Measurements from ENCODE around the gene ADGRG6. TPM values are rescaled to one million over a fixed set of nuclear protein-coding genes. Genes with fewer than 3 reads are reported as not detected.
"Not testable (repeated sequence)": the region's sequence is repeated elsewhere in the genome, so short reads cannot be mapped to it uniquely, and the experiment has no call there.

The ADGRG6 gene
- total and polyA plus RNA-seq, 4 donors: 18.7 to 110 (median 45.7) TPM

- no peak for TF ChIP-seq EGR1 (IDR thresholded peaks at IDR 0.05; ENCODE audit: low read depth in 2 of 2)
- TF ChIP-seq HNF4A (conservative IDR thresholded peaks at IDR 0.05): no peak
- TF ChIP-seq YY1 (IDR thresholded peaks at IDR 0.05): no peak
- TF ChIP-seq RAD21 (IDR thresholded peaks at IDR 0.05): no peak
- no peak for TF ChIP-seq REST (IDR thresholded peaks at IDR 0.05)
- TF ChIP-seq HNF4G (IDR thresholded peaks at IDR 0.05): no peak
- no peak for TF ChIP-seq CTCF (IDR thresholded peaks at IDR 0.05; ENCODE audit: low read depth, low read length, missing input control)
- no peak for TF ChIP-seq GABPA (IDR thresholded peaks at IDR 0.05 in 1 of 2, conservative IDR thresholded peaks at IDR 0.05 in 1 of 2)
- no peak for TF ChIP-seq NR2F2 (IDR thresholded peaks at IDR 0.05)
- TF ChIP-seq RXRA (IDR thresholded peaks at IDR 0.05): no peak
- TF ChIP-seq TAF1 (conservative IDR thresholded peaks at IDR 0.05): no peak
- TF ChIP-seq SP1 (IDR thresholded peaks at IDR 0.05): no peak
- no peak for TF ChIP-seq MAX (IDR thresholded peaks at IDR 0.05)
- no peak for TF ChIP-seq FOXA2 (IDR thresholded peaks at IDR 0.05)
- TF ChIP-seq FOXA1 (IDR thresholded peaks at IDR 0.05): no peak
- TF ChIP-seq ZBTB33 (IDR thresholded peaks at IDR 0.05): no peak
- no peak for TF ChIP-seq ATF3 (IDR thresholded peaks at IDR 0.05)
- no peak for TF ChIP-seq JUND (IDR thresholded peaks at IDR 0.05)
- no peaks in the 10 kb centered on the region for H3K36me3 ChIP-seq (ENCODE audit: control insufficient read depth in 4 of 4, insufficient read depth in 3 of 4, low read depth in 1 of 4, low read length in 3 of 4)
- H3K4me3 ChIP-seq (ENCODE audit: low read depth in 1 of 3, low read length in 3 of 3): no peak overlapping the region
- H3K9ac ChIP-seq (ENCODE audit: low read depth in 1 of 2, low read length in 2 of 2): no peak overlapping the region
- peaks cover 0 to 9% (median 4%) of the 10 kb centered on the region in 4 donors for H3K4me1 ChIP-seq (ENCODE audit: control insufficient read depth in 4 of 4, insufficient read depth in 4 of 4, low read length in 3 of 4)
- H3K27me3 ChIP-seq (ENCODE audit: control insufficient read depth in 4 of 4, insufficient read depth in 4 of 4, low read length in 3 of 4): no peaks in the 10 kb centered on the region
- no peaks in the 10 kb centered on the region for H3K9me3 ChIP-seq (ENCODE audit: control insufficient read depth in 4 of 4, low read length in 3 of 4)
- 80% methylated on average over 1 of the region's 1 CpG for WGBS
- no peak overlapping the region for H3K27ac ChIP-seq (ENCODE audit: low read depth in 1 of 2, low read length in 2 of 2)
- DNase-seq (ENCODE audit: low spot score): no peak
Measured at GRCh38 chr6:142345261-142345660, 43.5 kb downstream of the ADGRG6 start.

GRCh38 chr6:142346166-142346565 is 44.4 kb downstream of the ADGRG6 start:
- H3K9ac ChIP-seq (ENCODE audit: low read depth in 1 of 2, low read length in 2 of 2); DNase-seq (ENCODE audit: low spot score); H3K4me3 ChIP-seq (ENCODE audit: low read depth in 1 of 3, low read length in 3 of 3); H3K27me3 ChIP-seq (ENCODE audit: control insufficient read depth in 4 of 4, insufficient read depth in 4 of 4, low read length in 3 of 4); H3K4me1 ChIP-seq (ENCODE audit: control insufficient read depth in 4 of 4, insufficient read depth in 4 of 4, low read length in 3 of 4); H3K27ac ChIP-seq (ENCODE audit: low read depth in 1 of 2, low read length in 2 of 2); H3K9me3 ChIP-seq (ENCODE audit: control insufficient read depth in 4 of 4, low read length in 3 of 4); H3K36me3 ChIP-seq (ENCODE audit: control insufficient read depth in 4 of 4, insufficient read depth in 3 of 4, low read depth in 1 of 4, low read length in 3 of 4): not testable (repeated sequence)
- 77% methylated on average over 3 of the region's 3 CpGs for WGBS

Data from liver (tissue), 9 donors.